ENCODE results near the gene KRTAP6-3.

Gene KRTAP6-3, protein sequence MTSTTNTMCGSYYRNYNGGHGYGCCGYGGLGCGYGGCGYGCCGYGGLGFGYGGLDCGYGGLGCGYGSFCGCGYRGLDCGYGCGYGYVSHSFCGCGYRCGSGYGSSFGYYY

DNA sequence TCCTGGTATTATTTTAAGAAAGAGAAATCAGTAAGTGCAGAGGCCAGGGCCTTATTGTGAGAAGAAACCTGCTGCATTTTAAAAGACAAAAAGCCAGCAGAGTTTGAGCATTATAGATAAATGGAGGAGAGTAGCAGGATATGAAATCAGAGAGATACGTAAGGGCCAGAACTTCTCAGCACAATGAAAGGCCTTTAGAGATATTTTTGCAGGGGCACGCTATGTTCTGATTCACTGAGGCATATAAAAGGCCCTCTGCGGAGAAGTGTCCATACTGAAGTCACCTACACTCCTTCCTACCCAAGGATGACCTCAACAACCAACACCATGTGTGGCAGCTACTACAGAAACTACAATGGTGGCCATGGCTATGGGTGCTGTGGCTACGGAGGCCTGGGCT, at the start of gene KRTAP6-3:
Gene KRTAP6-3, plus strand, starts transcription at position 301 of the 400 bp plus-strand sequence. Its CDS starts 6 bp downstream, at position 307.
- DNase-seq = no peak

DNA sequence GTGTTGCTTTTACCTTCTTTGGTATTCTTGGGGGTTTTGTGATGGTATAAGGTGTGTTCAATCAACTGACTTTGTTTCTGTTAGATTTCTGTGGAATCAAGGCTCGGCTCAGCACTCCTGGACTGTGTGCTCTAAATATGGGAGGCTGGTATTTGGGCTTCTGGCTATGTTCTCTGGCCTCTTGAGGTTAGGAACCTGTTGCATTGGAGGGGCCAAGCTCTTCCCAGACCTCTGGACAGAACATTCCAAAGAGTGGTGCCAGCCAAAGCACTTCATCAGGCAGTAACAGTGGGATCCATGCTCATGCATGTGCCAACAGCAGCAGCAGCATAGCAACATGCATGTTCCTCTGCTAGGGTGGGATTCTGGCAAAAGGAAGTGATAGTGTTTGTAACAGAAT, 39.5 kb upstream of the KRTAP6-3 start:
- no peak for DNase-seq

DNA sequence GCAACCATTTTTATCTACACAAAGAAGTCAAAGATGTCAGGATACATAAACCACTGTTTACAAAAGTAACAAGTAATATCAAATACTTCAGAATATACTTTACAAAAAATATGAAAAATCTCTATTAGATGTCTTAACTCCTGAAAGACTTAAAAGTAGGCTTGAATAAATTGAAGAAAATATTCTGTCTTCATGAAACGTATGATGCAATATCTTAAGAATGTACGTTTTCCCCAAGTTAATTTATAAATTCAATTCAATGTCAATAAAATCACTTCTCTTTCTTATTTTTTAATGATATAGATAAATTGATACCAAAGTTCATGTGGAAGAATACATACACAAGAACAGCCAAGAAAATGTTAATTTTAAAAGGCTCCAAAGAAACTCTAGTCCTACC, 37.1 kb upstream of the KRTAP6-3 start:
- DNase-seq = no peak

DNA sequence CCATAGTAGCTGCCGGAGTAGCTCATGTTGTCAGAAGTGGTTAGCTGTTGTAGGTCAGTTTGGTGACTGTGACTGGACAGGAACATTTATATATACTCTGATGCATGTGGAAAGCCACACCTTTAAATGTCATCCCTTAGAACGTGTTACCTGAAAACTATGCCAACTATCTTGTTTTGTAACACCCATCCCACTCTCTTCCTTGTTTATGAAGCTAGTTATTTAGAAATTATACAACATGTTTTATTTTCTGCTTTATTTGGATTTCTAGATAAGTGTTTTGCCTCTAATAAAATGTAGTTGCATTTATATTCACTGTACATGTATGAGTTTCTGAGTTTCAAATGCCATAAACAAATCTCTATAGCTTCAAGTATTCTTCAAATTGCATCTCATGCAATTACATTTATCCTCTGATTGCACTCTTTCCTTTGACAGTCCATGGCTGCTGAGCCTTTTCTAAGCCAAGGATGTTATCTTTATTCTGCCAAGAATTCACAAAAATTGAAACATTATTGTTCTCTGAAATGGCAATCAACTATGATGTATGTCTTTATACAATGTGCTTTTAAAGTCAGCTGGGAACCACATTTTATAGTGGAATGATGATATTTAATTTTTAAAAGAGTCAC, 30.9 kb upstream of the KRTAP6-3 start, which contains the start of gene KRTAP19-7:
Gene KRTAP19-7, minus strand, starts transcription at position 51 of the 632 bp plus-strand sequence. Its CDS starts 25 bp downstream, at position 26.
- DNase-seq = no peak

DNA sequence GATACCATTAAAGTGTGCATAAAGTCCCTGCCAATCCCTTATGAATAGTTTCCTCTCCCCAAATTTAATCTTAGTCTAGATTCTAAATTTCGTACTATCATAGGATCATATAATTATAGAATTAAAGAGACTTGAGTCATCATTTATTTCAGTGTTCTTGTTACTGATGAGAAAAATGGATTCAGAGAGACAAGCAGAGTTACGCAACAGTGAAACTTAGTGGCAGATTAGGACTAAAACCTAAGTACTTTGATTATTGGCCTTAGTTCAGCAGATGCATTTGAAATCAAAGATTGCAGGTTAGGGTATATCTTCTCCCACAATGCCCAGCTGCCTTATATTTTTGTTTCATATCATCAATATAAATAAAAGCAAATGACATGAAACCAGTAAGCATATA, 30.3 kb upstream of the KRTAP6-3 start:
- no peak for DNase-seq

DNA sequence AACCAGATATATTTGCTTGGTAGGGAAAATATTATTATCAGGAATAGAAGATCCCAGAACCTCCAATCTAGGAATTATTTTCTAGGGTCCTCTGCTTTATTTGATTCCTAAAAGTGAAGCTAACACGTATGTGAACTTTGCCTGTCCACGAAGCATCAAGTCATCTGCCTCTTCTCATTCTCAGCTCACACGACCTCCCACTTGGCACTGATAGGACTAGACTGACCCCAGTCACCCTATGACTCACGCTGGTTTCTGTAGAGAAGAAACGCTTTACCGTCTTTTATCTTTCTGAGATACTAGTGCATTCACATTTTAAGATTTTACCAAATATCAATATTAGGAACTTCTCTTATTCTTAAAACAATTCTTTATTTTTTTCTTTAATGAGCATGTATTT, 29.2 kb upstream of the KRTAP6-3 start:
- DNase-seq = no peak

DNA sequence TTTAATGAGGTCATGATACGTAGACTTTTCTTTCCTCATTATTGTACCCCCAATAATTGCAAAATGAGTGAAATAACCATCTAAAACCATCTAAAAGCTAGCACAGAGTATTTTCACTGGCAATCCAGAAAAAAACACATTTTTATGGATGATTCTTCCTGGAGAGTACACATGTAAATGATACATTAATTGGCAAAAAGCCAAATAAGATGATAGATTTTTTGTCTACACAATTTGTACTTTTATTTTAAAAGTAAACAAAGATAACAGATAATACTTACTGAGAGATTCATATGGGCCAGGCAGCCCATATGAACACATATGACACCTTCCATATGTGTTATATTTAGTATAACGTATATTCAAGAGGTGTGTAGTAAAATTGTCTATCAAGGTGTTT, 28.6 kb upstream of the KRTAP6-3 start:
- no peak for DNase-seq

DNA sequence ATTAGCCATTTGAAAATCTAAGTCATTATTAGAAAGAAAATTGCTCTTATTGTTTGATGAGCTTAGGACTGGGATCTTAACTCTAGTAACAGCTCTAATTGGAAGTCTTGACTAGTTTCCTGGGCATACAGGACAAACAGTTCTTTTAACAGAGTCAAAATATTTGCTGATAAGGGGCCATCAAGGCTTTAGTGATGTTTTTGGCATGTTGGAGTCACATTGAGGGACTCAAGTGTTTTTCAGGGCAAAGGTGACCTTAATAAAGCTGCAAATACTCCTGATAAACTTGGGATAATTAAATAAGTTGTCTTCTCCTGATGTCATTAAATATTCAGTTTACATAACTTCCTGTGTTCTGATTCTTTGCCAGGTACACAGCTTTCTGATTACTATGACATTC, 24.6 kb upstream of the KRTAP6-3 start:
- DNase-seq = no peak

DNA sequence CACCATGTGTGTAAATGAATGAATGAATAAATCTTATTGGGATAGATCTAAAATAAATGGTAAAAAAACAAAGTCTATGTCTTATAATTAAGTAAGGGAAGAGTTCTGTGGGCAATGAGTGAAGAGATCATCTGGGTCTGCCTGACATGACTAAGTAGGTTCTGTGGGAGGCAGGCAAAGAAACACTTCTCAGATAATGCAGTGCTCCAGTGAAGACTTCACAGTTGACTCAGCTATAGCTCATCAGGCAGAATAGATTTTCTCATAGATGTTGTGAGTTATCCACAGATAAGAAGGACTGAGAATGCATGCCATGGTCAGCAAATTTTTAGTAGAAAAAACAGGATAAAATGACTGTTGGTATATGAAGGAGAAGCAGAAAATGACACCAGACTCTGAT, 14.5 kb upstream of the KRTAP6-3 start:
- DNase-seq = no peak

DNA sequence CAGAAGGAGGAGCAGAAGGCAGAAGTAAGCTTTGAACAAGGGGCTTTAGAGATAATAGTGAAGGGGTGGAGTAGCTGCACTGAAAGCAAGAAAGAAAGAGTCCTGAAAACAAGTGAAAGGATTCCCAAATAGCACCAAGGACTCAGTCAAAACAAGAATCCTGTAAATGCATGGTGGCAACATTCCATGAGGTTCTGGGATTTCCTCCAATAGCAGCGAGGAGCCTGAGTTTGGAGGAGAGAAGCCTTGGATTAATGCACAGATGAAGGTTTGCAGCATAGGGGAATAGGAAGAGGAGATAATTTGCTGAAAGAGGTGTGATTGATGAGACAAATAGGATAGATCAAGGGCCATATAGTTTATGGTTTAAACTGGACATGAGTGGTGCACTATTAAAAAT, 12.9 kb upstream of the KRTAP6-3 start:
- DNase-seq = no peak

DNA sequence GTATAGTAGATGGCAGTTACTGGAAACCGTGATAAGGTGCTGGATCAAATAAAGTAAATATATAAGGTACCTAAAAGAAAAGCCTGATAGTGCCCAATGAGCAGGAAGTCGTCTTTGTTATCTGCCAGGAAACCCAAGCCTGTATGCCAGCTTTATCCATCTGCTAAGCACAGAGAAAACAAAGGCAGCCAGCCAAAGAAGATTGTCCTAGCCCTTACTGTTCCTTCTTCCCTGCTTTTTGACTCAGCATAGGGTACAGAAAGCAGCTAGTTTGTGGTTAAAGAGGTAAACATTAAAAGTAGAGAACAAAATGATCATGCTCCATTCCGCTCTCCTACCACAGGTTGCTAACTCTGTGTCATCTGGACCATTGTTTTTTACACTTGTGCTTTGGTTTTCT, 12.1 kb upstream of the KRTAP6-3 start:
- no peak for DNase-seq

DNA sequence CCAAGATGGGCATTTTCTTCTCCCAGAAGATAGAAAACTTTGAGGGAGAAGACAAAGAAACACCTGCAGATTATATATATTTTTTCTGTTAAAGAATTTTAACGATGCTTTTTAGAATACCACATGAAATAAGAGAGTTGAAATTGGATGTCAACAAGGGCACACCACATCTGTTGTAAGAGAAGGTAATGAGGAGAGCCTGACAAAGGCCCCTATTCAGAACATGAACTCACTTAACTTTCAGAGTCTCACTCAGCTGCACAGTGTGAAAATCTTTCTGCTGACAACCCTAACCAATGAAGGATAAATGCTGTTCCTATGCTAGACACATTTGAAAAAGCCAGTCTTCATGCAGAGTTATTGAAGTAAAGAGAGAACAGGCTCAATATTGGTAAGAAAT, 9.4 kb upstream of the KRTAP6-3 start:
- DNase-seq = no peak

DNA sequence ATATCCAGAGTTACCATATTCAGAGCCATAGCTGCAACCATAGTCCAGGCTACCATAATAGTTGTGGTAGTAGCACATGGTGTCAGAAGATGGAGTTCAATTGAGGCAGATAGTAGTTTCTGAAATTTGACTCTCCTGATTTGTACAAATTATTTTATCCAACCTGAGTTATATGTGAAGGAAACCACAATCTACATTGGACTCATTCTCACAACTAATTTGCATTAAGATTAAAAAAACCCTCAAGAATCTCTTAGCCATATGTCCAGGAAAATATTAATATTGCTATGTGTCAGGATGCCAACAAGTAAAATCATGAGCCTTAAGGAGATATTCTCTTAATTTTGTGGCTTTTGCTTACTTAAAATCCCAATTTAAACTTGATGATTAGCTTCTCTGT, 1.9 kb upstream of the KRTAP6-3 start, which contains the start of gene KRTAP22-2:
Gene KRTAP22-2, minus strand, starts transcription at position 101 of the 400 bp plus-strand sequence.
- no peak for DNase-seq

DNA sequence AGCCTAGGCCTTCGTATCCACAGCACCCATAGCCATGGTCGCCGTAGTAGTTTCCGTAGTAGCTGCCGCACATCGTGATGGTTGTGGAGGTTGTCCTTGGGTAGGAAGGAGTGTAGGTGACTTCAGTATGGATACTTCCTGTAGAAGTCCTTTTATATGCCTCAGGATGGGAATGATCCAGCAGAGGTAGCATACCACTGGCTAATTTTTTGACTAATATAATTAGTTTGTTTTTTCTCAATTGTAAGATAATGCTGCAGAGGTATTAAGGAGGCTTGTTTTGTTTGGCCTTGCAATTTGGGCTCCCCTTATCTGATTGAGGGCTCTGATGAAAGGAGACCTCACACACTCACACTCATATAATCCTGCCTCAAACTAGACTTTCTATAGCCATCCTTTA, 6.6 kb downstream of the KRTAP6-3 start, which contains the start of gene KRTAP6-2:
Gene KRTAP6-2, minus strand, starts transcription at position 101 of the 400 bp plus-strand sequence. Its CDS starts 28 bp downstream, at position 73.
- no peak for DNase-seq

DNA sequence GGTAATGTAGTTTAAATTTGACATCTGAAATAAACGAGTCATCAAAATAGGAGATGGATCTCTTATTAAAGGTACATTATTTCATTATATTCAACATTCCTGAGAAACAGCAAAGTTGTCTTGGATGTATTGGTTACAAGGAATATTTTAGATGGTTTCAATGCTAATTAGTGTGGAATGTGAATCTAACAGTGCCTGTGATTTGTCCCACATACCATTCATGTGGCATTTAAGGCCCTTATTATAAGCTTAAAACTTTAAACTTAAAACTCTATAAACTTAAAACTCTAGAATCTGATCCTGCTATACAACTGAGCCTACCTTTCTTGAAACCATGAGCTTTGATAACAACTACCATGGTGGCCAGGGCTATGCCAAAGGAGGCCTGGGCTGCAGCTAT, 8.5 kb downstream of the KRTAP6-3 start, which contains the start of gene KRTAP22-1:
Gene KRTAP22-1, plus strand, starts transcription at position 301 of the 400 bp plus-strand sequence.
- no peak for DNase-seq

DNA sequence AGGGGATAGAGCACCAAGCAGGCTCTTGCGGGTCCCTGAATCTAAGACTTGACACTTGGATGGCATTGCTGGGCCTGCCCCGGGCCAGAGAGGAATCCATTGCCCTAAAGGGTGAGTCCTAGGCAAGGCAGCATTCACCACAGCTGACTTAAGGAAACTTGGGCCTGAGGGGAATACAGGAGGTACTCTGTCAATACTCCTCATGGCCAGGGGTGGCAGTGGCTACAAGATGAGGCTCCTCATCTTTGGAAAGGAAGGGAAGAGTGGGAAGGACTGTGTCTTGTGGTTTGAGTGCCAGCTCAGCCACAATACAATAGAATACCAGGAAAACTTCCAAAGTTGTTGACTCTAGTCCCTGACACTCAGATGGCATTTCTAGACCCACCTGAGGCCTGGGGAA, 13.7 kb downstream of the KRTAP6-3 start:
- DNase-seq = no peak

DNA sequence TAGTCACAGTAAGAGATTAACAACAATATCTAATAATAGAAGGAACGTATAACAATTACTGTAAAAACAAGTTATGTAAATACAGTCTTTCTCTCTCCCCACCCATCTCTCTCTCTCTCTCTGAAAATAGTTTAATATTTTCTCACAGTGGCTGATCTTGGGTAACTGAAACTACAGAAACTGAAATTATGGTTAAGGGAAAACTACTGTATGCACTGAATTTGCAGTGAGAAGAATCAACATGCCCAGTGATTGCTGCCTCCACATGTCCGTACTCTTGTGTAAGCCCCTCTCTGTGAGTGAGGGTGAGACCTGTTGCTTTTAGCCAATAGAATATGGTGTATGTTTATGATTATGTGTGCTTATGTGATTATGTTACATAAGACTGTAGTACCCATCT, 19.9 kb downstream of the KRTAP6-3 start:
- DNase-seq = no peak

DNA sequence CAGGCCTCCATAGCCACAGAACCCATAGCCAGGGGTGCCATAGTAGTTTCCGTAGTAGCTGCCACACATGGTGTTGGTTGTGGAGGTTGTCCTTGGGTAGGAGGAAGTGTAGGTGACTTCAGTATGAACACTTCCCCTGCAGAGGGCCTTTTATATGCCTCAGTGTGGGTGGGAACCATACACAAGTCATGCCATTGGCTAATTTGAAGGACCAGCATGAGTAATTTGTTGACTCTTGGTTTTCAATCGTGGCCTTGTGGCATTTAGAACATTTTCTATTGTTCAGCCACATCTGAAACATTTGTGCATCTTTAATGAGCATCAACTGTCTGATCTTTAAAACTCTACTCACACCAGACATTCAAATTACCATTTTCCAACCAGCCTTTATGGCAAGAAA, 21.6 kb downstream of the KRTAP6-3 start, which contains the start of gene KRTAP6-1:
Gene KRTAP6-1, minus strand, starts transcription at position 95 of the 400 bp plus-strand sequence. Its CDS starts 26 bp downstream, at position 69.
- DNase-seq = no peak

DNA sequence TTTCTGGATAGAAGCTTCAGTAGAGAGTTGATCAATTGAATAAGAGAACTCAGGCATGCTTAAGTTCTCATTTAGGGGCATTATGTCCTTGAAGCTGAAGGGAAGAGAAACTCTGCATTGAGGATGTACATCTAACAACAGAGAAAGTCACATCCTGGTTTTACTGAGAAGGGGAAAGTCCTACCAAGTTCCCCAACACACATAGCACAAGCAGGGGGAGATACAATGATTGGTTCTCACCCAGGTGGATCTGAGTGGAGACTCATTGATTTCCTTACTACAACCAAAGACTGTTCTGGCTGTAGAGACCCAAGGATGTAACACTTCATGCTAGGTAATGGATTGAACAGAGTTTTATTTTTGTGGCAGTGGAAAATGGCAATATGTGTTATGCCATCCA, 23.0 kb downstream of the KRTAP6-3 start:
- no peak for DNase-seq

DNA sequence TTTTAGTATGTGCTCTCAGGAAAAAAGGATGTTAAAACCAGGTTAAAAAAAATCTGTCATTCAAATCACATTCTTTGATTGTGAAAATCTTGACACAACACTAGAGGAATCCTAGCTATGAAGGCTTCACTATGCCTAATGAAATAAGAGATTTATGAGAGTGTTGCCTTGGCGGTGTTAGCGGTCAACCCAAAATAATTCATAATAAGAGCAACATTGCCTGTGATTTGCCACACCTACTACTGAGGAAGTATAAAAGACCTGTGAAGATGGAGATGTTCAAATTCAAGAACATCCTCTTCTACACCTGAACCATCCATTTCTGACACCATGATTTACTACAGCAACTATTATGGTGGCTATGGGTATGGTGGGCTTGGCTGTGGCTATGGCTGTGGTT, 23.9 kb downstream of the KRTAP6-3 start, which contains the start of gene KRTAP20-1:
Gene KRTAP20-1, plus strand, starts transcription at position 301 of the 400 bp plus-strand sequence. Its CDS starts 30 bp downstream, at position 331.
- no peak for DNase-seq

DNA sequence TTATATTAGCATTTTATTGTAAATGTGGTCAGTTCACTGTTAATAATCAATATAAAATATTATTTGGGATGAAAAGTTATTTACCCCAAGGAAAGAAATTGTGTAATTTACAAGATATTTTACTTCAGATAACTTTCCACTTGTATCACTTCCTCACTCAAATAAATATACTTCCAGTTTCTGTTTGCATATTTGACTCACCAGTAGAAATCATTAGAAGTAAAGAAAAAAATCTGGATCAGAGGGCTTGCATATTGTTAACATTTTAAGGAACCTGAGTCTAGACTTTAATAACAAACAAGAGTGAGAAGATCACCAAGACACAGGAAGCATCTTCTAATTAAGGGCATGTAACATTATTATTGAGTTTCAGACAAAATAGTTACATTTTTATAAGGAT, 27.8 kb downstream of the KRTAP6-3 start:
- no peak for DNase-seq

DNA sequence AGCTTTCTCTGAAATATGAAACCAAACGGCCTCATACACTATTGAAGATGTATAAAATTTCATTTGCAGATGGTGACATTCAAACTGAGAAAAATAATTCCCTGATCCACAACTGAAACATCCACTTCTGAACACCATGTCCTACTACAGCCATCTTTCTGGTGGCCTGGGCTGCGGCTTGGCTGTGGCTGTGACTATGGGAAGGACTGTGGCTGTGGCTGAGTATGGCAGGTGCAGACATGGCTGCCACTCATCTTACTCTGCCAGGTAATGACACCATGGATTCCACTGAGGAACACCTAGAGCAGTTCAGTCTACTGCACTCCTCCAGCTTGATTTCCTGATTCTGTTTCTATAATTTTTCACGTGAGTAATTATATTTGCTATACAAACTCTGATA, 28.3 kb downstream of the KRTAP6-3 start, which contains the start of gene KRTAP20-4:
Gene KRTAP20-4, plus strand, starts transcription at position 106 of the 400 bp plus-strand sequence.
- DNase-seq = no peak

DNA sequence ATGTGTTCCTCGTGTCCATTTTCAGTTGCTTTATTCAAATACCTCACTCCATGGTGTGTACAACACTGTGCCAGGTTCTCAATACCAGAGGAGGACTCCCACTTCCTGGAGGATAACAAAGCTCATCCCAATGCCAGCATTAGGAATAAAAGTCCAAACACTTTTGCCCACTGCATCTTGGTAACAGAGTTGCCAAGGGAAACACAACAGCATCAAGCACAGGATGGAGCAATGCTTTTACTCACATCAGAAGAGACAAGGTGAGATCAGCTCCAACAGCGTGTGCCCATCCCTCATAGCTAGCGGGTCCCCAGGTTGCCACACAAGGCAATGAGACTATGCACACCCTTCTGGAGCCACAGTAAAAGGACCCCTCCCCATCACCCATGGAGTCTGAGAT, 31.1 kb downstream of the KRTAP6-3 start:
- no peak for DNase-seq

DNA sequence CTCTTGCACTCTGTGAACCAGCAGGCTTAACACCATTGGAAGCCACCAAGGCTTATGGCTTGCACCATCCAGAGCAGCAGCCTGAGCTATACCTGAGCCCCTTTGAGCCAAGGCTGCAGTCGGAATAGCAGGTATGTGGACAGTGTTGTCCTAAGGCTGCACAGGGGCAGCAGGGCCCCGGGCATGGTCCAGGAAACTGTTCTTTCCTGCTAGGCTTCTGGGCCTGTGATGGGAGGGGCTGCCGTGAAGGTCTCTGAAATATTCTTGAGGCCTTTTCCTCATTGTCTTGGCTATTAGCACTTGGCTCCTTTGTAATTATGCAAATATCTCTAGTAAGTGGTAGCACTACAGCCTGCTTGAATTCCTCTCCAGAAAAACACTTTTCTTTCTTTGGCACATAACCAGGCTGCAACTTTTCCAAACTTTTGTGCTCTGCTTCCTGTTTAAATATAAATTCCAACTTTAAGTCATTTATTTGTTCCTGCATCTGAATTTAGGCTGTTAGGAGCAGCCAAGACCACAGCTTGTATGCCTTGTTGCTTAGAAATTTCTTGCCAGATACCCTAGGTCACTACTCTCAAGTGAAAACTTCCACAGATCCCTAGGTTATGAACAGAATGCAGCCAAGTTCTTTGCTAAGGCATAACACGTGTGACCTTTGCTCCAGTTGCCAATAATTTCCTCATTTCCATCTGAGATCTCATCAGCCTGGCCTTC, 33.4 kb downstream of the KRTAP6-3 start:
- no peak for DNase-seq

Data from activated CD4-positive, CD25-positive, alpha-beta regulatory T cell (primary cell).